HG02943 (cell line): Measurements from ENCODE around the gene PINK1.
"Not testable (repeated sequence)": the region's sequence is repeated elsewhere in the genome, so short reads cannot be mapped to it uniquely, and the experiment has no call there.

ENCODE experiments used
- ATAC-seq: cut with Tn5 transposase; IDR thresholded peaks from one replicate; pipeline ENCODE4 v1.9.1; 2021; ENCODE audit warnings: mild to moderate bottlenecking, low read depth, moderate library complexity; ENCODE audit not compliant: unreplicated experiment

PINK1 gene

DNA sequence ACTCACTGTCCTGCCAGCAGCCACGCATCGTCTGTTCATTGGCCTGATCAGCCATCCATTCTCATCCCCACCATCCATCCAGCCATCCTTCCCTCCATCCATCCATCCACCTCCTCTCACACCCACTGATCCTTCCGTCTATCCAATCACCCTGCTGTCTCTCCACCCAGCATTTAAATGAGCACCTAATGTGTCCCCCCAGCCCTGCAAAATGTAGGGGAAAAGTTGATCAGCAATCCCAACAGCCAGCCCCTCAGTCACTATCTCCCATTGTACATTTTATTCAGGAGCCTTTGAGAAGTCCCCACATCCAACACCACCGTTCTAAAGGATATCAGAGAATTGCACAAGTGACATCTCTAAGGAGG lies 39.0 kb downstream of the PINK1 start:
- no peak for ATAC-seq

DNA sequence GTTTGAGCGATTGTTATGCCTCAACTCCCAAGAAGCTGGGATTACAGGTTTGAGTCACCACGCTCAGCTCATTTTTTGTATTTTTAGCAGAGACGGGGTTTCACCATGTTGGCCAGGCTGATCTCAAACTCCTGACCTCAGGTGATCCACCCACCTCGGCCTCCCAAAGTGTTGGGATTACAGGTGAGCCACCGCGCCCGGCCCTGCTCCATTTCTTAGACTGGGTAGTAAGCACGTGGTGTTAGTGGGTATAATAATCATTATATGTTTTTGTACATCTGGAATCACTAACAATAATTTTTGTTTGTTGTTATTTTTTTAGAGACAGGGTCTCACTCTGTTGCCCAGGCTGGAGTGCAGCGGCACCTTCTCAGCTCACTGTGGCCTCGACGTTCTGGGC lies 40.4 kb downstream of the PINK1 start:
- ATAC-seq, result not testable (repeated sequence)

DNA sequence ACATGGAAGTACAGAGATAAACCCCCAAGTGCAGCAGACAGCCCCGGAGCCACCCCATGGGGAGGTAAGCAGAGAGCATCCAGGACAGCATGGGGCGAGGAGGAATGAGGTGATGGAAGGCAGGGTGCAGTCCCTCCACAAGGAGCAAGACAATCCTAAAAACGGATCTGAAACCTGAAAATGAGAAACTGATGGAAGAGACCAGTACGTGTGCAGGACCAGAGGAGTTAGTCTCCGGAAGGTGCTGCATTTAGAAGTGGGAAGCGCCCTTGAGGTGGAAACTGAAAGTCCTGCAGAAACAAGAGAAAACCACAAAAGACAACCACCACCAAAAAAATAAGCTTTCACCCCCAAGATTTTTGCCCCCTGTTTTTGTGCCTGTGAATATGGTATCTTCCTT lies 45.3 kb downstream of the PINK1 start:
- ATAC-seq, result no peak

DNA sequence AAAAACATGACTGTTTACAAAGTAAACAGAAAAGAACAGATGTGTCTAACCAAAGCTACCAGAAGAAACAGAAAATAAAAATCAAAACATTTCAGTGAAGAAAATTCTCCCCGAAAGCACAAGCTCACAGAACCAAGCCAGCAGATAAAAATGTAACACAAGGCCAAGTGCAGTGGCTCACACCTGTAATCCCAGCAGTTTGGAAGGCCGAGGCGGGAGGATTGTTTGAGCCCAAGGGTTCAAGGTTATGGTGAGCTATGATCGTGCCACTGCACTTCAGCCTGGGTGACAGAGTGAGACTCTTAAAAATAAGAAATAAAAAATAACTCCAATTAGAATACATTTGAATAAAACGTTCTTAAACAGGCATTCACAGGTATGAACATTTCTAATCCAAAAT lies 47.0 kb downstream of the PINK1 start:
- ATAC-seq, result no peak

DNA sequence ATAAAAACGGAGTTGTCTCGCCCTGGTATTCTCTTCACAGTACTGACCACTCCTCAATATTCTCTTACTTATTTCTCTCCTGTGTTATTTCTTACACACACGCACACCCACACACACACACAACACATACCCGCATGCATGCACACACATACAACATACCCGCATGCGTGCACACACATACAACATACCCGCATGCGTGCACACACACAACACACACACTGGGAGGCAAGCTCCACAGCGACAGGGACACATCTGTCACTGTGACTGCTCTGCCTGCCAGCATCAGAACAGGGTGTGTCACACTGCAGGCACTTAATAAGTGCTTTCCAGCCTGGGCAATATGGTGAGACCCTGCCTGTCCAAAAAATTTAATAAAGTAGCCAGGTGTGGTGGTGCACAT lies 48.7 kb downstream of the PINK1 start:
- ATAC-seq, result no peak

DNA sequence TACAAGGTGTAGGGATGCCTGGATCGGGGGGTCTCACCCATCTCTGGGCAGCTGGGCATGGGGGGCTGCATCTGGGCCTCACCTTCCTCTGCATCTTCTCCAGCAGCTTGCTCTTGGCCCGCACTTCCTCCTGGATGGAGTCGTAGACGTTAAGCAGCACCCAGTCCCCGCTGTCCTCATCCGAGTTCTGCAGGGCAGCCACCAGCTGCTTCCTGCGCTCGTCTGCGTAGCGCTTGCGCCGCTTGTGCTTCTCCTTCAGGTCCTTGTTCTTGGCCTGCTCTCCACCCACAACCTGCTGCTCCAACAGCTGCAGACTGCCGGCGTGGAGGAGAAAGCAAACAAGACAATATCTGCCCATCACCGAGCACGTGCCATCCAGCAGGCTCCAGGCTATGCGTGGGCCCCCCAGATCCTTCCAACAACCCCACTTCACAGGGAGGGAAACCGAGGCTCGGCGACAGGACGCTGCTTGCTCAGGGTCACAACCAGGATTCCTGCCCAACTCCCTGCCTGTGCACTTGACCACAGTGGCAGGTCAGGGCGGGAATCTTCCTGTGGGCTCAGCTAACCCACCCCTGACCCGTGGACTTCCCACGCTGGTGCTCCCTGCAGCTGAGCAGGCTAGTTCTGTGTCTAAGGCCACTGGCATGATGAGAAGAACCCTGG lies 49.4 kb downstream of the PINK1 start:
- no peak for ATAC-seq

DNA sequence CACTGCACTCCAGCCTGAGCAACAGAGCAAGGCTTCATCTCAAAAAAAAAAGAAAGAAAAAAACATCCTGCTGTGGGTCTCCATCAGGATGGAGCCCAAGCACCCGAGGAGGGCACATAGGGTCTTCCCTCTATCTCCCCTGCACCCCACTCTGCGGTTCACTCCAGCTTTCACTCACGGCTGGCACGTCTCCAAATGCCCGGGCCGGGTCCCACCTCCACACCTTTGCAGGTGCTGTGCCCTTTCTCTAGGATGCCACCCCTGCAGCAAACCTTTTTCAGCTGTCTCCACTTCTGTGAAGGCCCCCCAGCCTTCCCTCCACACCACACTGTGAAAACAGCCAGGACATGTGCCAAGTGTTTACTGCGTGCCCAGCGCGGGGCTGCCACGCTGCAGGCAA lies 50.4 kb downstream of the PINK1 start:
- ATAC-seq, result no peak

DNA sequence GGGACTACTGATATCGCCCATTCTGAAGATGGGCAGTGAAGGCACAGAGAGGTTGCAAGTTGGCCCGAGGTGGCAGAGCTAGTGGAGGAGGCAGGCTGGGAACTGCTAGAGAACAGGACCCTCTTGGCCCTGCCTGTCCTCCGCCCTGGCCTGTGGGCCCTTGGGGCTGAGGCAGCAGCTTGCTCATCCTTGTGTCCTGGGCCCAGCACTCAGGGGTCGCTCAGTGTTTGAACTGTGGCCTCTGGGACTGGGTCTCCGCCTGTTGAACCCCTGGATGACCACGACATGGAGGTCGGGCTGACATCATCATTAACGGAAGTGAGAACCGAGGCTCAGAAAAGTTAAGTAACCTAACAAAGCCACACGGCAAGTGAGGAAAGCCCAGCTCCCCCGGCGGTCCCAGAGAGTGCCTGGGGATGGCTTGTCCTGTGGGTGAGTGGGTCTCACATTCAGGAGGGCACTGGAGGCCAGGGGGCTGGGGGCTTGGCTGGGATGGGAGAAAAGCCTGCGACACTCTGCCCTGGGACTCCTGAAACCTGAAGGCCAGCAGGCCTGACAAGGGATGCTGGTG lies 50.9 kb downstream of the PINK1 start:
- ATAC-seq, result no peak

DNA sequence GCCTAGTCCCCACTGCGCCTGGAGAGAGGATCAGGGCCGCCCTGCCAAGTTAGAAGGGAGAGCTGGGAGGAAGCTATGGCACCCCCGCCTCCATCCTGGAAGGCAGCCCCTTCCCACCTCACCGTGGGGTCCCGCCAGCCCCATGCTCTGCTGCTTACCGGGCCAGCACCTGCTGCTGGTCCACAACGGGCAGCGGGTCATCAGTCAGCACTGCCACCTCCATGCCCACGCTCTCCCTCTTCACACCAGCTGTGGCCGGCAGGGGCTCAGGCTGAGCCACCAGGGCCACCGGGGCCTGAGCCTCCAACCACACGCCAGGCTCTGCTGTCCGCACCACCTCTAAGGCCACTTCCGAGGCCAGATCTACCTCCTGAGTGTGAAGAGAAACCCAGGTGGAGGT lies 51.4 kb downstream of the PINK1 start:
- ATAC-seq, result no peak

DNA sequence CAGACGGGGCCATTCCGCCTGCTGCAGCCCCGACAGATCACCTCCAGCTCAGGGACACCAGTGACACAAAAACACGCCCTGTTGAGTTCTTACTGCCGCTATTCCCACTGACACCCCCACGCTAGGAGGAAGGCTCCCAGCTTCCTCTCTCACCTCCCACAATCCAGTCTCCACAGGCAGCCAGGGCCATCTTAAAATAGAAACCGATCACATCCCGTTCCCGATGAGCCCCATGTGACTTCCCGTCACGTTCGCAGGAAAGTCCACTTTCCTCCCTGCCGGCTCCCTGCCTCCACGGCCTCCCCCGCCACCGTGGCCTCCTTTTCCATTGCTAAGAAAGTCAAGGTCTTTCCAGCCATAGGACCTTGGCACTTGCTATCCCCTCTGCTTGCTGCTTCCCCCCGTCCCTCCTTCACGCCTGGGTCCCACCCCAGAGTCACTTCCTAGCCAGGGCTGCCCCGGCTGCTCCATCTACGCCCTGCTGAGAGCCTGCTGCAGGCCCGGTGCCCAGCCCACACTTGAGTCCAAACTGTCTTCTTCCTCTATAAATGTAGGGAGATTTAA lies 51.9 kb downstream of the PINK1 start:
- no peak for ATAC-seq

DNA sequence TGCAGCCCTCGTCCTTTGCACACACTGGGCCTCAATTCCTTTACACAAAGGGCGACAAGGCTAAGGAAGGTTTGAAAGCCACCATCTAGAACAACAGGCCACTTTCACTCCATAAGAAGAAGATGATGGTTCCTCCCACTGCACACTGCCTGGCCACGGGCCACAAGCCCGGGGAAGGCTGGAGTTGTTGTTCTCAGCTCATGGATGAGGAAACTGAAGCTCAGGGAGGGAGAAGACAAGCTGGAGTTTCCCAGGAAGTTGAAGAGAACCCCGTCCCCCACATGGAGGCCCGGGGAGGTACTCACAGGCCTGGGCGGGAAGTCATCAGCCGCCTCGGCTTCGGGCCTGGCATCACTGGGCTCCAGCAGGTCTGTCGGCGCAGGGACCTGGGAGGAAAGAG lies 52.5 kb downstream of the PINK1 start:
- ATAC-seq, result no peak

DNA sequence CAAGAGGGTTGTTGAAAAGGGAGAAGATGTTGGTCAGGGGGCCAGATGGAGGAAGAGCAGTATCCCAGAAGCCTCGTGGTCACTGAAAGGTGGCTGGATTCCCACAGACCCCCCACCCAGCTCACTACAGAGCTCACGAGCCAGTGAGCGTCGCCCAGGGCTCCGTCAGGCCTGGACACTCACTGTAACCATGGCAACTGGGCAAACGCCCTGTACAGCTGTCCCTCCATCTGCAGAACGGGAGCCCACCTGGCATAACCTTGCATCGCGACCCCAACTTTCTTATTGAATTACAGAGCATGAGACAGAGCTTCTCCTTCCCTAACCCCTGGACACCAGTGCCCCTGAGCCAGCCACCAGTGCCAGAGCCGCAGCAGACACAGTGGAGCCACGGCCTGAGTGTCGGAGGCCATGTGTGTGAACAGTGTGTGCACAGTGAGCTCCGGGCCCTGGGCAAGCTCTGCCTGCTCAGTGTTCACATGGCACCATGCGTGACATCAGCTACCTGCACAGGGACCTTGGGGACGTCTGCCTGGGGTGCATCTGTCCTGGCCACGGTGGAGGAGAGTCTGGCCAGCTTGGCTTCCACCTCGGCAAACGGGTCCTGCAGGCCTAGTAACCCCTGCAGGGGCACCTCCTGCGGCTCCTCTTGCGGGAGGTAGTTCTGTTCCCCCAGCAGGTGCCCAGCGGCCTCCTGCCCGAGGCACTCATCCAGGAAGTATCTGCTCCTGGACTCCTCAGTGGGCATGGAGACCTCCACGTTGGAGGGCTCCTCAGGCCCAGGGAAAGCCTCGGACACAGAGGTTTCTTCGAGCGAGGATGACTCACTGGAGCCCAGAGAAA lies 53.8 kb downstream of the PINK1 start:
- ATAC-seq, result no peak

DNA sequence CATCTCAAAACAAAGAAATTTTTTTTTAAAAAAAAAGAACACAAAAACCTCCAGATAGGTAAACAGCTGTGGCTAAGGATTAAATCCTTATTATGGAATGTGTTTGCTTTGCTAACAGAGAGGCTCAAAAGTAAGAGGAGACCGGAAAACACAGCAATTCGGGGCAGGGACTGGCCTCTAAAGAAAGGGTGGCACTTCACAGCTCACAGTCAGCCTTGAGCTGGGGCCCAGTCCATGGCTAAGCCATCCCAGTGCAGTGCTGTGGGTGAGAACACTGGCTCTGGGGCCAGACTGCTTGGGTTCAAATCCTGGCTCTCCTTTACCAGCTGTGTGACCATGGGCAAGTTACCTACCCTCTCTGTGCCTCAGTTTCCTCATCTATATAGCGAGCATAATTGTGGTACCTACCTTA lies 56.4 kb downstream of the PINK1 start:
- no peak for ATAC-seq

DNA sequence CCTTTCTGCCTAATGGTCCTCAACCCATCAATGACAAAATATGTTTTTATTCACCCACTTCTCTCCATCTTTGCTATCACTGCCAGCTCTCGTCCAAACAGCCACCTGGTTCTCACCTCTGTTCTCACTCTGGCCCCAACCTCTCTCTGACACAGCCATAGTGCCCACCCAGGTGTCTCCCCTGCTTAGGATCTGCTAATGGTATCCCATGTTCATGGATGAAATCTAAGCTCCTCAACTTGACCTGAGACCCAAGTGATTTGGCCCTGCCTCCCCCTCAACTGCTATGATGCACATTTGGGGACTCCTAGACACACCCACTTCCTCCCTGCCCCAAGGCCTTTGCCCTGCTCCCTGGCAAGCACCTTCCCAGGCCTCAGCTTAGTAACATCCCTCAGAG lies 58.6 kb downstream of the PINK1 start:
- ATAC-seq, result no peak

DNA sequence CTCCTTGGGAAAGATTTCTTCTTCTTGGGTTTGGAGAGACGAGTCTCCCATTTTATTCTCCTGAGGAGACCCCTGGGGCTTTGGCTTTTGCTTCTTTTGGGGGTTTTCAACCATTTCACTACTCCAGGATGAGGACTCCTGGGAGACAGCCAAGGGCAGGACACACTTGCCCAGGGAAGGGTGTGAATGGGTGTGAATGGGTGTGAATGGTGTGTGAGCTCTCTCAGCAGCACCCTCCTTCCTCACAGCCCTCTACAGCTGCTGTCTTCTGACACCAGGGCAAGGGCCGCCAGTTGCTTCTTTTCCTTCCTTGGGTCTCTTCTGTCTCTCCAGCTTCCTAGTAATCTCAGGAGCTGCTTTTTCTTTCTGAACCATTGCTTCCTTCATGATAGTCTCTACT lies 60.4 kb downstream of the PINK1 start:
- ATAC-seq, result no peak

DNA sequence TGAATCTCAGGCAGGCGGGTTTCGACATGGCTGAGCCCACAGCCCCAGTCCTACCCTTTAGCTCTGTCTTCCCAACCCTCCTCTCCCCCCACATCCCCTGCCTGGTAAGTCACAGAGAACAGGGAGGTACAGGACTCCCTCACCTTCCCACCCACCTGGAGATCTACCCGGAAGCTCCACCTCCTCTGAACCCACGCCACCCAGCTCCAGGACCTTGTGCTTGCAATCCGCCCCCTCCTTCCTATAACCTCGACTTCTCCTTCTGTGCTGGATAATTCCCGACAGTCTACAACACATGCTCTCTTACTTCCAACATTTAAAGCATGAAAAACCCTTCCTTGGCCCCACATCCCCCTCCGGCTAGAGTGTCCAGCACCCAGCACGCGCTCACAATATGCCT lies 62.3 kb downstream of the PINK1 start:
- no peak for ATAC-seq

DNA sequence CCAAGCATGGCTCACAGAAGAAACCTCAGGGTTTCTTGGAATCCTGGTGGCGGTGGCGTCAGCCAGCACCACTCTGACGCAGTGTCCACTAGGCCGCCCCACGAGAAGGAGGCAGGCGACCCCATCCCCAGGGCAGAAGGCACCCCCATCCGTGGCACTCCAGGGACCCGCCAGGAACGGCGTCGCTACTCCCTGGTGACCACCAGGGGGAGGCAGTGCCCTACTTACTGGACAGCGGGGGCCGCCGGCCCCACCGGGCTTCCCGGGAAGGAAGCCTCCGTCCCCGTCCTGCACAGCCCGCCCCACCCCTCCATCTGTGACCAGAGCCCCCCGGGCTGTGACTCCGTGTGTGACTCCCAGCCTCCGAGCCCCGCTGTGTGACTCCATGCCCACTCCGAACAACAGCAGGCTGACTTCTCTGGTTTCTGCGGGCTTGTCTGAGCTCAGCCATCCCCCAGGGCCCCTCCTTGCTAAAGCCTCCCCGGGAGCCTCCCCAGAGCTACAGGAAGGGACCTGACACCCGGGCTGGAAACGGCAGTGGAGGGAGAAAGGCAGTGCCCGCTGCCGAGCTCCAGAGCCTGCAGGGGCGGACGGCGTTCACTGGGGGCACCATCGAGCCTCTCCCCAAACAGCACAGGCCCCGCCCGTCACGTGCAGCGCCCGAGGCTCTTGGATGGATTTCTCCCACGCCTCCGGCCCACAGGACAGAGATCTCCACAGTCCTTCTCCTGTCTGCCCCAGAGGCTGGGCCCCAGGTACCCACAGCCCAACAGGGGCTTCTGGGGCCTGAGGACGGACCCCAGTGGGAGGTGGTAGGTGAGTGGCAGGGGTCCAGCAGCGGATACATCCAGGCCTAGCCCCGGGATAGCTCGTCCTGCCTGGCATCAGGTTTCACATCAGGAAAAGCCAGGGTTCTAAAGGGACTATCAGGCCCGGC lies 63.4 kb downstream of the PINK1 start:
- no peak for ATAC-seq

DNA sequence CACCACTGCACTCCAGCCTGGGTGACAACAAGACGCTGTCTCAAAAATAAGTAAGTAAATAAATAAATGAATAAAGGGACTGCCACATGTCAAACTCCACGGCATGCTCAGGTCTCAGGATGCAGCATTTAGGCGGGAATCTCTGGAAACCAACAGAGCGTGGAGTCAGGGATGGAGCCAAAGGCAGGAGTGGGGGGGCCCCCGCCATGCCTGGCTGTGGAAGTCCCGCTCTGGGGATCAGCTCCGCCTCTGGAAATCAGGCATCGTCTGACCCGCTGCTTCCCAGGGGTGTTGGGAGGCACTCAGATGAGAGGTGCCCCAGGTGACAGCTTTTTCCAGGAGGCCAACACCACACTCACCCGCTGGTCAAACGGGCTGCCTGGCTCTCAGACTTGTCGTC lies 64.3 kb downstream of the PINK1 start:
- no peak for ATAC-seq

DNA sequence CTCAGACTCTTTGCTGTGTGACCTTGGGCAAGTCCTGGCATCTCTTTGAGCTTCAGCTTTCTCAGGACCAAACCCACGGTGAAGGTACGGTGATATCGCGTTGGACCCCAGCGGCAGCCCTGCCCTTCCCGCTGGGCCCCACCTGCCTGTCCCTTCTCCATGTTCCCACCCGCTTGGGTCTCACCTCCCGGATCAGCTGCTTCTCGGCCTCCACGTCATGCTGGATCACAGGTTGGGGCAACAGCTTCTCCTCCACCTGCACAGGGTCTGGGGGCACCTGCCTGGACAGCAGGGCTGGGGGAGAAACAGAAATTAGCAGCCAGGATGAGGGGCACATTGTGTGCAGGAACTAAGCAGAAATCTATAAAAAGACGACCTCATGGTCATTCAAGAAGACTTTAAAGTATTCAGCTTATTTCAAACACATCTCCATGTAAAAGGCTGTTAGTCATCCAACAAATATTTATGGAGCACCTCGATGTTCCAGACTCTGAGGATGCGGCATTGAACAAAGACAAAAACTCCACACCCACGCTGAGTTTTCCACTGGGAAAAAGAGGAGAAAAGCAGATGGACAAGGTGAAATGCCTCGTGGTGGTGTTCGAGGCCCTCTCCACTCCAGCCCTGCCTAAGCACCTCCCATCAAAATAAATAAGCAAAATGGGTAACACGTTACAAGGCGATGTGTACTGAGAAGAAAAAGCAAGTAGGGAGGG lies 65.1 kb downstream of the PINK1 start:
- ATAC-seq, result no peak

DNA sequence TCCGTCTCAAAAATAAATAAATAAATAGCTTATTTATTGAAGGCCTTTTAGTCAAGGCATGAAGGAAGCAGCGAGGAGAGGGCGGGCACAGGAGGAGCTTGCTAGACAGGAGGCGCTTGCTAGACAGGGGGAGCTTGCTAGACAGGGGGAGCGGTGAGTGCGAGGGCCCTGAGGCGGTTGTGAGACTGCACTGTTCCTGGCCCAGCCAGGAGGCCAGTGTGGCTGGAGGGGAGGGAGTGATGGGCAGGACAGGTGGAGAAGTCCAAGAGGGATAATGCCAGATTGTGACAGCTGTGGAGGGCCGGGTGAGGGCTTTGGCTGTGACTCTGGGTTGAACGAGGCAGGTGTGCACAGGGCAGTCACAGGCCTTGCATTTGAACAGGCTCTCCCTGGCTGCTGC lies 66.3 kb downstream of the PINK1 start:
- no peak for ATAC-seq
